Coronary artery (tissue), 2 donors: ENCODE data around the gene RPUSD4.
A peak's percentile ranks its signal among the peaks of the same experiment; 100 is the strongest.

Experiments
- DNase-seq: peaks from one replicate; pipeline ENCODE4 v3.0.0-alpha.2; 2017; ENCODE audit warnings: low spot score
- H3K27ac ChIP-seq, 2 donors: fragments of 200-600 bp; sonication (generic); one replicate each; pipeline ENCODE4 v1.5.1; 2016 to 2019
- H3K4me3 ChIP-seq: fragments of 200-600 bp; sonication (generic); 2 replicates; pipeline ENCODE4 v1.5.1; 2016; ENCODE audit warnings: mild to moderate bottlenecking, moderate library complexity
- TF ChIP-seq, protein P1 (sequence below): fragments of 200-600 bp; sonication (generic); IDR thresholded peaks from one replicate; pipeline ENCODE4 v1.5.1; 2019; ENCODE audit warnings: antibody characterized with exemption

Gene RPUSD4

DNA sequence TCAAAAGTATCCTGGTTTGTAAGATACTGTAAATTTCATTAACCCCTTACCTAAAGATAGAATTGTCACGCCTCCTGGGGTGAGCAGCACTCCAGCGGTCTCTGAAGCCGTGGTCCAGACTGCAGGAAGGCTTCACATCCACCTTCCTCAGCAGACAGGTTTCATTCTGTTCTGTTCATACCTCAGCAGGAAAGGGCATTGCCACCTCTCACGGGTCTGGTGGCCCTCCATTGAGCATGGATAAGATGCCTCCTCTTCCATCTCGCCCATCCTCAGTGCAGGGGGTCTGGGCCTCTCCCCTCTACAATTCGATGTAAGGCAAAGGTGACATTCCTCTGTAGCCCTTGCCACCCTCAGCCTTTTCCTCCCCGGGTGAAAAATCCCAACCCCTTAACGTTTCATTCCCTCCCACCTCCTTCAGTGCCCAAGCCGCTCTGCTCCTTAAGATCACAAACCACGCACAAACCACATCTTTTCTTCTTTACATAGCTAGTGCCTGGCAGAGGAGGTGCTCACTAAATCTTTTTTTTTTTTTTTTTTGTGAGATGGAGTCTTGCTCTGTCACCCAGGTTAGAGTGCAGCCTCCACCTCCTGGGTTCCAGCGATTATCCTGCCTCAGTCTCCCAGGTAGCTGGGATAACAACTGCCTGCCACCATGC, 28.5 kb downstream of the RPUSD4 start:
- Histone ChIP-seq H3K4me3 (no peak overlapping the region), H3K27ac (no peak overlapping the region)
- TF ChIP-seq, protein P1, sequence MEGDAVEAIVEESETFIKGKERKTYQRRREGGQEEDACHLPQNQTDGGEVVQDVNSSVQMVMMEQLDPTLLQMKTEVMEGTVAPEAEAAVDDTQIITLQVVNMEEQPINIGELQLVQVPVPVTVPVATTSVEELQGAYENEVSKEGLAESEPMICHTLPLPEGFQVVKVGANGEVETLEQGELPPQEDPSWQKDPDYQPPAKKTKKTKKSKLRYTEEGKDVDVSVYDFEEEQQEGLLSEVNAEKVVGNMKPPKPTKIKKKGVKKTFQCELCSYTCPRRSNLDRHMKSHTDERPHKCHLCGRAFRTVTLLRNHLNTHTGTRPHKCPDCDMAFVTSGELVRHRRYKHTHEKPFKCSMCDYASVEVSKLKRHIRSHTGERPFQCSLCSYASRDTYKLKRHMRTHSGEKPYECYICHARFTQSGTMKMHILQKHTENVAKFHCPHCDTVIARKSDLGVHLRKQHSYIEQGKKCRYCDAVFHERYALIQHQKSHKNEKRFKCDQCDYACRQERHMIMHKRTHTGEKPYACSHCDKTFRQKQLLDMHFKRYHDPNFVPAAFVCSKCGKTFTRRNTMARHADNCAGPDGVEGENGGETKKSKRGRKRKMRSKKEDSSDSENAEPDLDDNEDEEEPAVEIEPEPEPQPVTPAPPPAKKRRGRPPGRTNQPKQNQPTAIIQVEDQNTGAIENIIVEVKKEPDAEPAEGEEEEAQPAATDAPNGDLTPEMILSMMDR: no peak
- no peak for DNase-seq

DNA sequence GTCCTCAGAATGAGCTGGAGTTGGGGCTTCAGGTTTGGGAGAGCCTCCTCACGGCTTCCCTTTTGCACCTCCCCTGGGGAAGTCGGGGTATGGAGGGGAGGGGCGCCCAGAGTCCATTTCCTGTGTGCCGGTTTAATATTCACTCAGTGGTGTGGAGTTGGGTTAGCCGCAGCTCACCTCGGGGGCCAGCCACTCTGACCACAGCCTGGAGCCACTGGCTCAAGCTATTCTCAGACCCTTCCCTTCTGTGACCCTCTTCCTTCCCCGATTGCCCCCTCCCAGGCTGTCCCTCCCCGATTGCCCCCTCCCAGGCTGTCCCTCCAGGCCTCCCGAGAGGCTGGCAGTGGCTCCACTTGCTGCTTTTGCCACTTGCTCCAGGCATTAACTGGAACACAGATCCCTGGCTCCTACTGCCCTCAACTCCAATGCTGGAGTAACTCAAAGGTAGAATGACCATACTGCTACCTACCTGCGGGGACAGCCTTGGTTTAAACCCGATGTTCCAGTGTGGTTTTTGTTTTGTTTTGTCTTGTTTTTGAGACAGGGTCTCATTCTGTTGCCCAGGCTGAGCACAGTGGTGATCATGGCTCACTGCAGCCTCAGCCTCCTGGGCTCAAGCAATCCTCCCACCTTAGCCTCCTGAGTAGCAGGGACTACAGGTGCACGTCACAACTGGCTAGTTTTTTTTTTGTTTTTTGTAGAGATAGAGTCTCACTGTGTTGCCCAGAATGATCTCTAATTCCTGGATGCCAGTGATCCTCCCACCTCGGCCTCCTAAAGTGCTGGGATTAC, 29.3 kb downstream of the RPUSD4 start:
- no peak overlapping the region for H3K27ac ChIP-seq
- H3K4me3 ChIP-seq: no peak overlapping the region
- DNase-seq: no peak
- TF ChIP-seq, protein P1: no peak

DNA sequence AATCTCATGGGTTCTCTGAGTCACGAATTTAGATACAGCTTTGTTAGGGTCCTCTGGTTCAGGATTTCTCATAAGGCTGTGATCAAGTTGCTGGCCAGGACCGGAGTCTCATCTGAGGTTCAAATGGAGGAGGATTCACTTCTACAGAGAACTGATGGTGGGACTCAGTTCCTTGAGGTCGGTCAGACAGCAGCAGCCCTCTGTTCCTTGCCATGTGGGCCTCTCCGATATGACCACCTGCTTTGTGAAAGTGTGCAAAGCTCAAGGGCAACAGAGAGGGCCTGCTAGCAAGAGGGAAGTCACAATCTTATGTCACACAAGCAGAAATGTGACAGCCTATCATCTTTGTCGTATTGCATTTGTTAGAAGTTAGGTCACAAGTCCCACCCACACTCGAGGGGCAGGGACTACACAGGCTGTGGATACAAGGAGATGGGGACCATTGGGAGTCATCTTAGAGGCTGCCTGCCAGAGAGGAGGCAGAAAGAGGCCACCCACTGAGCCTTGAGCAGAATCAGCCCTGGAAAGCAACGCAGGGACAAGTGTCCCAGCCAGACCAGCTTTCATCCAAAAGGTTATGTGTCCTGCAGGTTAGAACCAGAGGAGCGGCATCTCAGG, 34.5 kb downstream of the RPUSD4 start:
- Histone ChIP-seq H3K27ac (no peak overlapping the region), H3K4me3 (no peak overlapping the region)
- TF ChIP-seq, protein P1: no peak
- DNase-seq: no peak

DNA sequence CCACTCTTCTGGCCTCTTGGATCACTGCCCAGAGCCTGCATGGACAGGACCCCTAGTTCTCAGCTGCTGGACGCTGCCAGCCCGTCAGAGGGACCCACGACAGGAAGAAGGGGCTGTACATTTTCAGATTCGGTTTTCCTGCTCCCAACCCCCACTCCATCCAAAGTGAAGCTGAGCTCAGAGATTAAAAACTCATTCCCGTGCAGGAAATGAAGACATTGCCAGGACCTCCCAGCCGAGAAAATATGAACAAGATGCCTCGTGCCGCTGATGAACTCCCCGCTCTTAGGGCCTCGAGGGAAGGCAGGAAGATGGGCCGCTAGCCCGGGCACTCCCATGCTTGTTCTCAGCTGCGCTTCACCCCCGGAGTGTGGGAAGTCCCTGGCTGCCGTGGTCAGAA, 36.1 kb downstream of the RPUSD4 start:
- Histone ChIP-seq H3K4me3 (peak overlapping the region; percentile 14), H3K27ac (no peak overlapping the region)
- no peak for DNase-seq
- TF ChIP-seq, protein P1: no peak

DNA sequence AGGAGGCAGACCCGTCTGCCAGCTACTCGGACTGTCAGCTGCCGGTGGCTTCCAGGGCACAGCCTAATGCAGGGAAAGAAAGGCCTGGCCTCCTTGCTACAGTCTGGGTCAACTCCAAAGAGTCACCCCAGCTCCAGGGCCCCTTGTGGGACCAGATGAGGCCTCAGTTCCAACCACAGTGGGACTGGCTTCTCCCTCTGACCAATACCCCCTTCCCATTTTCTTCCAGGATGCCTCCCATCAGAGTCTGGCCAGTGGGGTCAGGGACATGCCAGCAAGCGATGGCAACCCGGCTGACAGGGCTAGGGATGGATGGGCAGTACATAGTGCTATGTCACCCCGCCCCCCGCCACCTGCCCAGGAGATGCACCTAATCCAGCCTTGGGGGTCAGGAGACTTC, 36.6 kb downstream of the RPUSD4 start:
- no peak for DNase-seq
- TF ChIP-seq, protein P1: no peak
- Histone ChIP-seq H3K27ac (no peak overlapping the region), H3K4me3 (no peak overlapping the region)

DNA sequence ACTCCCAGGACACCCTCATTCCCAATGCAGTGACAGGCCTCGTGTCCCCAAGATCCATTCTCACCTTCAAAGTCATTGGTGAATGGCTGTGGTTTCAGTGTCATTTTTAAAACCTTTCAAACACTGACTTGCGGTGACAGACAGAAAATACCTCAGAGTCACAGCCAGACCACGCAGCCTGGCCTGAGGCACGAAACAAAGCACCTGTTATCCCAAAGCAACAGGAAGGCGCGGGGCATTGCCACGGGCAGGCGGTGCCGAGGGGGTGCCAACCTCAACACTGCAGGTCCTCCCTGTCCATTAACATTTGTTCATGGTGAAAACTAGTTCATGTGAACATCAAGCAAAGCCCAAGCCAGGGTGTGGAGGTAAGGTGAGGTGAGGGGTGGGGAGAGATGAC, 38.2 kb downstream of the RPUSD4 start:
- no peak for DNase-seq
- TF ChIP-seq, protein P1: no peak
- Histone ChIP-seq H3K27ac (no peak overlapping the region), H3K4me3 (no peak overlapping the region)
